GM10248 (cell line): ENCODE measurements around the gene CD300LF.

Experiments used
- CTCF ChIA-PET: fragments of 300-600 bp; sonication (Branson Sonifier 250); formaldehyde crosslinking; extraction: SDS; loops from one replicate; lab custom pipeline; 2021; ENCODE audit warnings: antibody characterized with exemption; lab: Yijun Ruan, JAX
- POLR2A ChIA-PET: fragments of 350-650 bp; sonication (Branson Sonifier 250); formaldehyde crosslinking; extraction: SDS; loops from one replicate; lab custom pipeline; 2020; ENCODE audit warnings: antibody characterized with exemption; lab: Yijun Ruan, JAX
- DNase-seq: peaks from one replicate; pipeline ENCODE4 v3.0.0; 2012; ENCODE audit errors: extremely low spot score
- CTCF ChIP-seq: IDR thresholded peaks from 2 replicates; pipeline ENCODE4 v1.5.1; 2012; ENCODE audit warnings: mild to moderate bottlenecking, low read depth; ENCODE audit errors: extremely low read depth, missing control alignments, control extremely low read depth

CD300LF gene

GRCh38 chr17:74748529-74749278, 36.0 kb upstream of the CD300LF start, which contains the start of gene NHERF1:
Gene NHERF1 (plus strand): TSS chr17:74748628. CDS start chr17:74748847, 219 bp downstream.
- ChIA-PET CTCF (interaction anchor here (1.1 to 6.4 kb wide), 8 partner anchors 11 to 91 kb away, joined by 3 to 47 read pairs (median 8); partner anchors contain the start of gene RAB37), POLR2A (interaction anchor here (0.5 to 1.5 kb wide), 5 partner anchors 10 to 372 kb away, joined by 3 to 9 read pairs (median 4); no protein-coding TSS in a partner anchor)
- peak; percentile 99 for DNase-seq
- TF ChIP-seq CTCF = peak; percentile 19

- ChIA-PET CTCF (interaction anchor here (1.2 to 4.4 kb wide), 2 partner anchors 11 to 91 kb away, joined by 5 to 47 read pairs; partner anchors contain the start of gene RAB37), POLR2A (interaction anchor here (1.5 kb wide), 1 partner anchor 13 kb away, joined by 4 read pairs; no protein-coding TSS in a partner anchor)
- TF ChIP-seq CTCF = no peak
- DNase-seq = no peak
These were observed 35.5 kb upstream of the CD300LF start for GRCh38 chr17:74748279-74748528.

GRCh38 chr17:74746922-74747321, 34.2 kb upstream of the CD300LF start:
- no peak for DNase-seq
- TF ChIP-seq CTCF = no peak
- ChIA-PET POLR2A (interaction anchor here (1.5 kb wide), 1 partner anchor 15 kb away, joined by 4 read pairs; no protein-coding TSS in a partner anchor), CTCF (interaction anchor here (3.2 to 4.4 kb wide), 8 partner anchors 10 to 215 kb away, joined by 12 to 88 read pairs (median 27); partner anchors contain the start of genes NAT9 and RAB37)

- no peak for DNase-seq
- POLR2A ChIA-PET = no interaction called here
- CTCF ChIA-PET = interaction anchor here (0.7 to 4.4 kb wide), 13 partner anchors 9 to 215 kb away, joined by 3 to 88 read pairs (median 13); partner anchors contain the start of genes NAT9 and RAB37
- TF ChIP-seq CTCF = no peak
These were observed 33.7 kb upstream of the CD300LF start for GRCh38 chr17:74746376-74746775.

GRCh38 chr17:74745548-74746177, 32.9 kb upstream of the CD300LF start:
- POLR2A ChIA-PET = no interaction called here
- CTCF ChIA-PET = interaction anchor here (0.7 to 4.4 kb wide), 25 partner anchors 8 to 216 kb away, joined by 3 to 88 read pairs (median 6); partner anchors contain the start of genes FDXR, NAT9 and RAB37
- DNase-seq = no peak
- no peak for TF ChIP-seq CTCF
